HepG2 (cell line): Measurements from ENCODE around the gene TRAK1. TPM values are rescaled to one million over a fixed set of nuclear protein-coding genes. Genes with fewer than 3 reads are reported as not detected.

Experiments
- FOXJ3 ChIP-seq: sonication (generic); formaldehyde crosslinking; IDR thresholded peaks from 2 replicates; pipeline ENCODE4 v1.4.0; 2020; ENCODE audit warnings: missing genetic modification reagents, mild to moderate bottlenecking, borderline replicate concordance
- HNF4A ChIP-seq: sonication (generic); formaldehyde crosslinking; IDR thresholded peaks from 2 replicates; pipeline ENCODE4 v1.4.0; 2020; ENCODE audit warnings: missing genetic modification reagents
- HNF4G ChIP-seq, 2 experiments: sonication (generic) in 1 of 2; formaldehyde crosslinking in 1 of 2; IDR thresholded peaks; 2 replicates each; pipeline versions ENCODE4 v1.4.0 to v1.6.1; 2011 to 2020; ENCODE audit warnings: borderline replicate concordance in 2 of 2, low read depth in 2 of 2, mild to moderate bottlenecking in 2 of 2, low read length in 1 of 2, missing genetic modification reagents in 1 of 2, moderate library complexity in 1 of 2
- NR2F6 ChIP-seq, 2 experiments: IDR thresholded peaks; 2 replicates each; pipeline ENCODE4 v1.6.1; 2016; ENCODE audit warnings: antibody characterized with exemption in 1 of 2, mild to moderate bottlenecking in 1 of 2
- PPARG ChIP-seq: conservative IDR thresholded peaks from 2 replicates; pipeline ENCODE4 v1.6.1; 2016; ENCODE audit warnings: missing biosample characterization, missing genetic modification reagents
- RBM39 ChIP-seq: fragments of 200-400 bp; formaldehyde crosslinking; IDR thresholded peaks from one replicate; pipeline ENCODE4 v1.6.1; 2018; ENCODE audit warnings: antibody characterized with exemption, mild to moderate bottlenecking, low read depth, low read length; ENCODE audit not compliant: poor library complexity, severe bottlenecking
- ZMYM4 ChIP-seq: sonication (generic); formaldehyde crosslinking; IDR thresholded peaks from 2 replicates; pipeline ENCODE4 v1.8.1; 2023; ENCODE audit warnings: mild to moderate bottlenecking, missing genetic modification reagents
- ZNF124 ChIP-seq: sonication (generic); formaldehyde crosslinking; IDR thresholded peaks from 2 replicates; pipeline ENCODE4 v1.4.0; 2020; ENCODE audit warnings: missing genetic modification reagents
- ZNF143 ChIP-seq: sonication (generic); formaldehyde crosslinking; IDR thresholded peaks from 2 replicates; pipeline ENCODE4 v1.4.0; 2020; ENCODE audit warnings: missing genetic modification reagents
- ZNF331 ChIP-seq: sonication (generic); formaldehyde crosslinking; IDR thresholded peaks from 2 replicates; pipeline ENCODE4 v1.4.0; 2020; ENCODE audit warnings: missing genetic modification reagents
- ZNF660 ChIP-seq: sonication (generic); formaldehyde crosslinking; IDR thresholded peaks from 2 replicates; pipeline ENCODE4 v1.5.1; 2020; ENCODE audit warnings: mild to moderate bottlenecking, low read depth, missing genetic modification reagents, borderline replicate concordance
- polyA plus RNA-seq, 8 experiments: library from polyadenylated mRNA; depleted of rRNA in 3 of 8; stranded (reverse) in 7 of 8; unstranded in 1 of 8; fragments of >200 nt; fragmentation: Illumina TruSeq in 4 of 8; extraction: Trizol in 4 of 8; gene quantifications; 2 replicates each; pipeline versions ENCODE4 v1.2.1 to v1.2.3, GENCODE V29; 2011 to 2016; ENCODE audit warnings: low read depth in 4 of 8, missing spikeins in 1 of 8, mixed read lengths in 1 of 8; ENCODE audit not compliant: insufficient read depth in 1 of 8
- total RNA-seq, 5 experiments: library from RNA; depleted of rRNA; stranded (reverse); fragments of >200 nt; fragmentation: Illumina TruSeq; extraction: Trizol; gene quantifications; 2 replicates each; pipeline ENCODE4 v1.2.3, GENCODE V29; 2016; ENCODE audit warnings: low read depth in 1 of 5
- TF ChIP-seq, protein P1 (sequence below): IDR thresholded peaks from 2 replicates; pipeline ENCODE4 v1.6.1; 2016; ENCODE audit warnings: low read depth
- TF ChIP-seq, protein P2 (sequence below): IDR thresholded peaks from 2 replicates; pipeline ENCODE4 v1.6.1; 2016; ENCODE audit warnings: missing genetic modification reagents, missing compliant biosample characterization

The TRAK1 gene
- total and polyA plus RNA-seq, 2 of the 13 experiments (the other 11 are each of a cell fraction or from before 2014, with no cell fraction given), result 20.5 to 46.6 TPM

GRCh38 chr3:42055291-42055690 is 35.9 kb upstream of the TRAK1 start (continued):
- TF ChIP-seq HNF4G (IDR thresholded peaks at IDR 0.05; ENCODE audit: borderline replicate concordance, low read depth, low read length), result 0 out of 2 replicates have a peak, but pooled peaks have one; percentile 5
- TF ChIP-seq HNF4G (CRISPR knock-in tag; IDR thresholded peaks at IDR 0.05; ENCODE audit: borderline replicate concordance, low read depth), result no peak
- no peak for TF ChIP-seq ZNF660 (CRISPR knock-in tag)
- TF ChIP-seq PPARG (CRISPR knock-in tag), result no peak
- peak; percentile 19; the same call in 1 of the 2 replicates for TF ChIP-seq NR2F6 (IDR thresholded peaks at IDR 0.05)
- no peak; the same call in 1 of the 2 replicates for TF ChIP-seq NR2F6 (CRISPR knock-in tag; IDR thresholded peaks at IDR 0.05)
- peak; percentile 59; the same call in 1 of the 2 replicates for TF ChIP-seq FOXJ3 (CRISPR knock-in tag)
- TF ChIP-seq, protein P1, sequence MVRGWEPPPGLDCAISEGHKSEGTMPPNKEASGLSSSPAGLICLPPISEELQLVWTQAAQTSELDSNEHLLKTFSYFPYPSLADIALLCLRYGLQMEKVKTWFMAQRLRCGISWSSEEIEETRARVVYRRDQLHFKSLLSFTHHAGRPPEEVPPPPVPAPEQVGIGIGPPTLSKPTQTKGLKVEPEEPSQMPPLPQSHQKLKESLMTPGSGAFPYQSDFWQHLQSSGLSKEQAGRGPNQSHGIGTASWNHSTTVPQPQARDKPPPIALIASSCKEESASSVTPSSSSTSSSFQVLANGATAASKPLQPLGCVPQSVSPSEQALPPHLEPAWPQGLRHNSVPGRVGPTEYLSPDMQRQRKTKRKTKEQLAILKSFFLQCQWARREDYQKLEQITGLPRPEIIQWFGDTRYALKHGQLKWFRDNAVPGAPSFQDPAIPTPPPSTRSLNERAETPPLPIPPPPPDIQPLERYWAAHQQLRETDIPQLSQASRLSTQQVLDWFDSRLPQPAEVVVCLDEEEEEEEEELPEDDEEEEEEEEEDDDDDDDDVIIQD (CRISPR knock-in tag), result peak; percentile 79; the same call in 1 of the 2 replicates
- TF ChIP-seq ZNF124 (CRISPR knock-in tag), result 0 out of 2 replicates have a peak, but pooled peaks have one; percentile 40
- 0 out of 2 replicates have a peak, but pooled peaks have one; percentile 37 for TF ChIP-seq ZMYM4 (CRISPR knock-in tag)
- TF ChIP-seq HNF4A (CRISPR knock-in tag), result peak; percentile 47
- TF ChIP-seq RBM39, result no peak
- TF ChIP-seq ZNF331 (CRISPR knock-in tag), result peak; percentile 68
- TF ChIP-seq, protein P2, sequence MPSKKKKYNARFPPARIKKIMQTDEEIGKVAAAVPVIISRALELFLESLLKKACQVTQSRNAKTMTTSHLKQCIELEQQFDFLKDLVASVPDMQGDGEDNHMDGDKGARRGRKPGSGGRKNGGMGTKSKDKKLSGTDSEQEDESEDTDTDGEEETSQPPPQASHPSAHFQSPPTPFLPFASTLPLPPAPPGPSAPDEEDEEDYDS (CRISPR knock-in tag), result 0 out of 2 replicates have a peak, but pooled peaks have one; percentile 19
- no peak for TF ChIP-seq ZNF143
